Measurements from ENCODE around the gene STIM1. TPM values are rescaled to one million over a fixed set of nuclear protein-coding genes. Genes with fewer than 3 reads are reported as not detected.

Gene STIM1
- total RNA-seq, 1 experiment from 2014 or later, result 15.2 TPM

DNA sequence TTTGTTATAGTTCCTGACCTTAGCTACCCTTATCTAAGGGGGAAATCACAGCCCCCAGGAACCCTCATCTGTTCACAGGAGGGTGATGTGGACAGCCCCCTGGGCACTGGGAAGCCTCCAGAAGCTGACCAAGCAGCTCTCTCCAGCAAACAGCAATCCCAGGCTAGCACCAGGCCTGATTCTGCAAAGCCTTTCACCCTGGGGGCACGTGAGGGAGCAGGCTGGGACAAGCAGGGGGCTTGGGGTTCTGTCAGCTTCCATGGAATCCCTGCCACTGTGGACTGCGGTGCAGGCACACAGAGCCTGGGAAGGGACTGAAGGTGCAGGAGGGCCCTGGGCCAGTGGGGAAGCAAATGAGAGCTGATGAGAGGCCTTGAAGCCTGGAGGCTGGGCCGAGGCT is 45.0 kb upstream of the STIM1 start:
- 0 out of 2 replicates have a peak, but pooled peaks cover 2% of the 10 kb centered on the region for H3K79me2 ChIP-seq (ENCODE audit: insufficient read depth, low read length)
- no peak overlapping the region for H3K4ac ChIP-seq (ENCODE audit: low read depth, low read length)
- no peak overlapping the region for H2AK5ac ChIP-seq (ENCODE audit: insufficient read length, low read length)
- no peak overlapping the region for H3K27ac Mint-ChIP-seq
- peaks cover 14 to 17% of the 10 kb centered on the region in 2 experiments for H3K4me1 Mint-ChIP-seq
- H2BK5ac ChIP-seq (ENCODE audit: insufficient read length, low read length), result no peak overlapping the region
- no peak for TF ChIP-seq CTCF (conservative IDR thresholded peaks at IDR 0.05)
- H3K9me3 ChIP-seq (ENCODE audit: control insufficient read depth, low read depth, low read length), result no peaks in the 10 kb centered on the region
- H3K23me2 ChIP-seq (ENCODE audit: insufficient read length, low read depth, low read length, poor library complexity, severe bottlenecking), result peaks cover 9% of the 10 kb centered on the region
- H2BK120ac ChIP-seq (ENCODE audit: low read depth, low read length, poor library complexity, severe bottlenecking), result no peak overlapping the region
- no peak overlapping the region for H2BK15ac ChIP-seq (ENCODE audit: low read depth, low read length)
- no peak overlapping the region for H3K18ac ChIP-seq (ENCODE audit: insufficient read length, low read depth, low read length)
- H3K27me3 ChIP-seq (ENCODE audit: insufficient read depth, low read length), result no peaks in the 10 kb centered on the region
- no peak overlapping the region for H3K27ac ChIP-seq (ENCODE audit: insufficient read length, low read depth, low read length)
- H3K27me3 Mint-ChIP-seq (ENCODE audit: low read depth), result no peaks in the 10 kb centered on the region
- no peak overlapping the region for H3K23ac ChIP-seq (ENCODE audit: insufficient read length, low read depth, low read length)
- H3K56ac ChIP-seq (ENCODE audit: insufficient read length, low read depth, low read length), result no peak overlapping the region
- WGBS (ENCODE audit: extremely low coverage, insufficient read length, low lambda C conversion rate), result no CpG with 5 or more reads among the region's 3 CpGs
- H3K36me3 Mint-ChIP-seq (ENCODE audit: insufficient read depth in 1 of 3, low read depth in 3 of 3), result peaks cover 0 to 5% (median 0%) of the 10 kb centered on the region in 3 experiments; a peak in 2 of 7 replicates
- H2AFZ ChIP-seq (ENCODE audit: low read length), result no peak overlapping the region
- H4K5ac ChIP-seq (ENCODE audit: insufficient read length, low read depth, low read length), result no peak overlapping the region
- no peaks in the 10 kb centered on the region for H4K20me1 ChIP-seq (ENCODE audit: control insufficient read depth, insufficient read depth, insufficient read length)
- no peak overlapping the region for H3K14ac ChIP-seq (ENCODE audit: insufficient read depth, low read length)
- H4K91ac ChIP-seq (ENCODE audit: insufficient read length, low read depth, low read length), result no peak overlapping the region
- H2BK20ac ChIP-seq (ENCODE audit: low read depth, low read length, poor library complexity, severe bottlenecking), result no peak overlapping the region
- H3K9me3 Mint-ChIP-seq, result no peaks in the 10 kb centered on the region
- H2BK12ac ChIP-seq (ENCODE audit: insufficient read length, low read depth, low read length), result no peak overlapping the region
- H3K9ac ChIP-seq (ENCODE audit: extremely low read depth, insufficient read length, low read length), result no peak overlapping the region
- H3K4me3 Mint-ChIP-seq, result no peak overlapping the region
- H3K4me2 ChIP-seq (ENCODE audit: insufficient read depth, insufficient read length, low read length), result no peak overlapping the region
- H4K8ac ChIP-seq (replicated peaks; ENCODE audit: insufficient read length, low read depth, low read length), result no peak overlapping the region
- H3T11ph ChIP-seq (ENCODE audit: low read length), result no peak overlapping the region
- no peaks in the 10 kb centered on the region for H3K4me1 ChIP-seq (ENCODE audit: insufficient read depth, low read length)
- no peaks in the 10 kb centered on the region for H3K79me1 ChIP-seq (ENCODE audit: insufficient read depth, low read depth, low read length, poor library complexity, severe bottlenecking)
- DNase-seq, result no peak

All from H9 (cell line).